CD1c-positive myeloid dendritic cell (primary cell): ENCODE data around the gene ACTN3.
A peak's percentile ranks its signal among the peaks of the same experiment; 100 is the strongest.
"Not testable (repeated sequence)": the region's sequence is repeated elsewhere in the genome, so short reads cannot be mapped to it uniquely, and the experiment has no call there.

ENCODE experiments used
- DNase-seq: peaks from one replicate; pipeline ENCODE4 v3.0.0-alpha.2; 2016; ENCODE audit errors: extremely low spot score

ACTN3 gene

DNA sequence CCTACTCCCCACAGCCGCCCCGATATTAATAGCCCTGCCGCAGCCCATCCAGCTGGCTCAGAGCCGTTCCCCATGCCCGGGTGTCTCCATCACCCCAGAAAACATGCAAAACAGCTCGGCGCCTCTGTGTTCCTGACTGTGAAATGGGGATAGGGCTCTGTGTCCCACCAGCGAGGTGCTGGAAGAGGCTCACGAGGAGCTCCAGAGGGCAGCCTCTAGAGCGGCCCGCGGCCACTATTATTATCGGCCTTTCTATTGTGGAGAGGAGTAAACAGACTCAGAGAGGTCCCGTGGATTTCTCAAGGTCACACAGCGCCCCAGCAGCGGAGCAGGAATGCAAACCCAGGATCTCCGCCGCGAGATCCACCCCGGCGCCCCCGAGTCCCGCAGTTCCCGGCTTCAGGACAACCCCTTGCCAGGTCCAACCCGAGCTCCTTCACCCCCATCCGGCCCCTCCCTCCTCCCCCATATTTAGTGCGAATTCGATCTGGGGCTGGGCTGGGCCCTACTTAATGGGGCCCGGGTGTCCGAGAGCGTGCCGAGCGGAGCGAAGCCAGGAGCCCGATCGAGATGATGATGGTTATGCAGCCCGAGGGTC lies at the start of gene ACTN3:
Gene ACTN3, plus strand, starts transcription at position 536 of the 598 bp plus-strand sequence. Its CDS starts 35 bp downstream, at position 571.
- no peak for DNase-seq

DNA sequence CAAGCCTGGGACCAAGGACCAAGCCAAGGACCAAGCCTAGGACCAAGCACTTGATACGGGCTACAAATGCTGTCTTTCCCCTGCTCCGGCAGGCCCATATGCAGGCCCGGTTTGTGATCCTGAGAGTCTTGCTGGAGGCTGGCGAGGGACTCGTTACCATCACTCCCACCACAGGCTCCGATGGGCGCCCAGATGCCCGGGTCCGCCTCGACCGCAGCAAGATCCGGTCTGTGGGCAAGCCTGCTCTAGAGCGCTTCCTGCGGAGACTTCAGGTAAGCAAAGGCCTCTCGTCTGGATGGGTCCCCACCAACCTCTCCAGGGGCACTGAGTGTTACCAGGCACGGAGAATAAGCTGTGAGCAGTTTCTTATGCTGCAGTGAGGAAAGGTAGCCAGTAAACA lies 49.5 kb upstream of the ACTN3 start:
- DNase-seq = no peak

DNA sequence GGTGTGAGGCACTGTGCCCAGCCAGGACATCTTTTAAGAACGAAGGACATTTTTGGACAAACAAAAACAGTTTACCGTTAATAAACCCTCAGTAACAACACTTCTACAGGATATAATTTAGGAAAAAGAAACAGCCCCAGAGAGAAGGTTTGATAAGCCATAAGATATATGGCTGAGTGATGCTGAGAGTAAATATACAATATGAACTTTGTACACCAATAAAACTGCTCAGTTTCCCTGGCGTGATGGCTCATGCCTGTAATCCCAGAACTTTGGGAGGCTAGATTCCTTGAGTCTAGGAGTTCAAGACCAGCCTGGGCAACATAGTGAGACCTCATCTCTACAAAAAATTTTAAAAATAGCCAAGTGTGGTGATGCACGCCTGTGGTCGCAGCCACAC lies 48.2 kb upstream of the ACTN3 start:
- no peak for DNase-seq

DNA sequence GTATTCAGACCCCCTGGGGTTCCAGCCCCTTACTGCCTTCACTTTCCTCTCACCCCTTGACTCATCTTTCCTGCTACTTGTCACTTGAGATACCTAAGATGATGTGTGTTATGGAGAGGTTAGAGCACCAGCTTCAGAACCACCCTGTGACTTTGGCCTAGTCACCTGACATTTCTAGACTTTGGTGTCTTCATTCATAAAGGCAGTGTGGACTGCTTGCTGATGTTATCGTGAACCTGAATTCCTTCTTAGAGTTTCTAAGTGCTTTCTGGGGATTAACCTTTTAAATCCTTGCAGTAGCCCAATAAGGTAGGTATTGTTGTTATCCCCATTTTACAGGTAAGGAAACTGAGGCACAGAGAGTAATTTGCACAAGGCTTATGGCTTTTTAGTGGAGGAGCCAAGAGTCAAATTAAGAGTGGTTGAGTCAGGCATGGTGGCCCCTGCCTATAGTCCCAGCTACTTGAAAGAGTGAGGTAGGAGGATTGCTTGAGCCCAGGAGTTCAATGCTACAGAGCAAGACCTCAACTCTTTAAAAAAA lies 41.4 kb upstream of the ACTN3 start:
- DNase-seq = no peak

DNA sequence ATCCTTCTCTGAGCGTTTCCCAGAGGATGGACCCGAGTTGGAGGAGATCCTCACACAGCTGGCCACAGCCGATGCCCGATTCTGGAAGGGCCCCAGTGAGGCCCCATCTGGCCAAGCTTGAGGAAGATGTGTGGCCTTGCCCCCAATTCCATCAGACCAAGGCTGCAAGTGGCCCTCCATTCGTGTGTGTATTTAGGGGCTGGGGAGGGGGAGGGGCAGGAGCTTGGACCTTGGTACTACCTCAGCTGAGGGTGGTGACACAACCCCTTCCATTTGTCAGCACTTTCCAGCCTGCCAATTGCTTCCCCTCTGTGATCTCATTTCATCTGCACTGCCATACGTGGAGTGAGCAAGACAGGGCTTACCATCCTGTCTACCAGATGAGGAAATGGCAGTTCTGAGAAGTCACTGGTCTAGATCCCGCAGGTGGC lies 37.6 kb upstream of the ACTN3 start:
- DNase-seq = peak; percentile 5

DNA sequence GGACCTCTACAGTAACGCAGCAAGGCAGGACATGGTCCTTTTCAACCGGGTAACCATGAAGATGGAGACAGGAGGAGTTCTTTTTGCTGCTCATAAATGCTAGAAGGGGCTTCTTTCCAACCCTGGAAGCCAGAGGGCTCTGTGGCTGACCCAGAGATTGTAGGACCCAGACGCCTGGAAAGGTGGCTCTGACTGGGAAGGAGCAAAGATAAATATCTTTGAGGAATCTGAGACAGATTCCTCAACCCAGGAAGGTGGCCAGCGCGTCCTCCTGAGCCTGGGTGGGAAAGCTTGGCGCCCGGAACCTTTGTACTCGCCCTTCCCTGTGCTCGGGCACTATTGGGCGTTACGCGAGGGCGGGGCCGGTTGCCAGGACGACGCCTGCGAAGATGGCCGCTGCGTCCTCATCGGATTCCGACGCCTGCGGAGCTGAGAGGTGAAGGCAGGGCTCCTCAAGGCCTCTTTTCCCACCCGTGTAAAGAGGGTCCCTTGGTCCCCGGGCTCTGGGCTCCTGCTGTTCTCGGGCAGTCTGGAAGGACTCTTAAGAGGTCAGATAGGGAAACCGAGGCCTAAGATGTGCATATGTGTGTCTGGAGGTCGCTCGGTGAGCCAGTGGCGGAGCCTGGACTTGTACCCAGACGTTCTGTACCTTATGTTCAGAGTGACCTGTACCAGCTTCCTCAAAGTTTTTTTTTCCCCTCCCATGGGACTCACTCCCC lies 36.3 kb upstream of the ACTN3 start, which contains the start of gene BBS1:
Gene BBS1, plus strand, starts transcription at position 365 of the 719 bp plus-strand sequence. Its CDS starts 25 bp downstream, at position 390.
- peak; percentile 85 for DNase-seq

DNA sequence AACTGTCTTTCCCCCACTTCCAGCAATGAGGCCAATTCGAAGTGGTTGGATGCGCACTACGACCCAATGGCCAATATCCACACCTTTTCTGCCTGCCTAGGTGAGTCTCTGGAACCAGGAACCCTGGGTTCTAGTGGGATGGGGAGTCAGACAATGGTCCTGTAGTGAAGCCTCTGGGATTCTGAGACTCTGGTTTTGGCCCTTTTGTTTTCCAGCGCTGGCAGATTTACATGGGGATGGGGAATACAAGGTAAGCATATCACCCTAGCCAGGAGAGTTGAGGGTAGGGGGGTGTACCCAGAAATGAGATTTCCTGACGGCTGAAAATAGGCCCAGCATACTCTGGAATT lies 35.7 kb upstream of the ACTN3 start:
- no peak for DNase-seq

DNA sequence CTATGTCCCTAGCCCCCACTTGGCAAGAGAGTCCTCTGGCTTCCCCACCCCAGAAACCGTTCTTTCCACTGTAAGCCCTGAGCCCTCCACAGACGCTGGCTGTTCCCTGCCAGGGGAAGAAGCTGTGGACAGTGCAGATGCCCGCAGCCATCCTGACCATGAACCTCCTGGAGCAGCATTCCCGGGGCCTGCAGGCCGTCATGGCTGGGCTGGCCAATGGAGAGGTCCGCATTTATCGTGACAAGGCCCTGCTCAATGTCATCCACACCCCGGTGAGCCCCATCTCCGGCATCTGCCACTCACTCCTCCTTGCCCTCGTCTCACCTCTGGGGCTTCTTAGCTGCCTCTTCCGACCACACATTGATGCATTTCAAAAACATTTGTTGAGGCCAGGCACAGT lies 23.1 kb upstream of the ACTN3 start:
- DNase-seq = no peak

DNA sequence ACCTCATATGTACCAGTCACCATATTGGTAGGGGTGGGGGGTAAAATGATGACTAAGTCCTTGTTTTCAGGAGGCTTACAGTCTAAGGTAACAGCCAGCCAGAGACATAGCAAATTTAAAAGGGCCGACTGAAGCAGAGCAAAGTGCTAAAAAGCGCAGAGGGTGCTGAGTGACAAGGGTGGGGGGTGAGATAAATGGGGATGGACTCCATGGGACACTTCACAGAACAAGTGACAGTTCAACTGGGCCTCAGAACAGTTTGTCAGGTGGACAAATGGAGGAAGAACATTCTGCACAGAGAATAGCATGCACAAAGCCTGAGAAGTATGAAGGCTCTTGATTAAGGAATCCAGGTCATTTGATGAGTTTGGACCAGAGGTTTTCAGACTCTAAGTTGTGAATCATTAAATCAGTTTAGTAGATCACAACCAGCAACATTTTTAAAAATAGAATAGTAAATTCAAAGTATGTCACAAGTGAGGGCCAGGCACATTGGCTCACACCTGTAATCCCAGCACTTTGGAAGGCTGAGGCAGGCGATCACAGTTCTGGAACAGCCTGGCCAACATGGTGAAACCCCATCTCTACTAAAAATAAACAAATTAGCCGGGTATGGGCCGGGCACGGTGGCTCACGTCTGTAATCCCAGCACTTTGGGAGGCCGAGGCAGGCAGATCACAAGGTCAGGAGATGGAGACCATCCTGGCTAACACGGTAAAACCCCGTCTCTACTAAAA lies 22.2 kb upstream of the ACTN3 start:
- no peak for DNase-seq

DNA sequence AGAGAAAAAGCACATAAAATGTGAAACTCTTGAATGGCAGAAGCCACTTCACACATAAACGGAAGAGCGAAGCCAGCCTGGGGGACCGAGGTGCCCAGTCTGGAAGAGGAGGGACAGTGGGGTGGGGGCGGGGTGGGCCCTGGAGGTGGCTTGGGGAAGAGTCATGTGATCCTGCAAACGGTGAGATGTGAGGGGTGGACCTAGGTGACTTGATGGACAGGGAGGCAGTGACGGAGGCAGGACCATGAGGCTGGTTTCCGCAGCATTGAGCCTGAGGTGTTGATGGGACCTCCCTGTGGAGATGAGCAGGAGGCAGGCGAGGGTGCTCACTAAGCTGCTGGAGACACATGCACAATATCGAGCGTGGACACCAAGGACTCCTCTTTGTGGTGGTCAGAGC lies 17.6 kb upstream of the ACTN3 start:
- DNase-seq = no peak

DNA sequence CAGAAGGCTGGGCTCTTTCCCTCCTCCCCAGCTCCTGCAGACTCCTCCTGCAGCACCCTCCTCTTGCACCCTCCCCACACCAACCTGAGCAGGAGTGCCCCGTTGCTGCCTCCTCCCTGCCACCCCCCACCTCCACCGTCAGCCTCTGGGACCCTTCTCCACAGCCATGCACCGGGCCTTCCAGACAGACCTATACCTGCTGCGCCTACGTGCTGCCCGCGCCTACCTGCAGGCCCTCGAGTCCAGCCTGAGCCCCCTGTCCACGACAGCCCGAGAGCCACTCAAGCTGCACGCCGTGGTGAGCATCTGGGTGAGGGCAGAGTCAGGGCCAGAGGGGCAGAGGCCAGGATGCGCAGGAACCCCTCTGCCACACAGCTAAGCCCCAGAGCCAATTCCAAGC lies 17.0 kb upstream of the ACTN3 start:
- DNase-seq = no peak

DNA sequence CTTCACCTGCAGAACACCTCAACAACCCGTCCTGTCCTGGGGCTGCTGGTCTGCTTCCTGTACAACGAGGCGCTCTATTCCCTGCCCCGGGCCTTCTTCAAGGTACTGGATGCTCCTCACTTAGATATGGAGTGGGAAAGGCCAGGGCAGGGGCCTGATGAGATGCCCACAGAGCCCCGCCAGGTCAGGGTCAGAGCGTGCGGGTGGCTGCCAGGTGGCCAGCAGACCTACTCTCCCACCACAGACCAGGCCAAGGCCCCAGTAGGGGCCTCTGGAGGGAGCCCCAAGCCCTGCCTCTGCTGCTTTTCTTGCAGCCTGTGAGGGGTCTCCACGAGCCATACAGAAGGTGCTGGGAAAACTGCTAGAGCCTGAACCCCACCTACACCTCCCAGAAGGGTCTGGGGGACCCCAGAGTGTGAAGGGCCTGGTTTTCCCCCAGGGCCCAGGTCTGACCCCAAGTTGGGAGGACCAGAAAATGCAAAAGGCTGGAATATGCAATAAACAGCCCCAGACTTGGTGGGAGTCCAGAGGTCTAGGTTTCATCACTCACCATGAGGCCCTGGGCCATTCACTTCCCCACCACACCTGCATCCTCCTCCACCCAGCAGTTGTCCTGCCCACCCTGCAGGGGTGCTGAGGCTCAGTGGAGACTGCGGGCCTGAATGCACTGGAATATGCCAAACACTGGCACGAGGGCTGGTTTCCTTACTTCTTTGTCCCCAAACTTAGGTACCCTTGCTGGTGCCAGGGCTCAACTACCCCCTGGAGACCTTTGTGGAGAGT lies 15.6 kb upstream of the ACTN3 start:
- no peak for DNase-seq

DNA sequence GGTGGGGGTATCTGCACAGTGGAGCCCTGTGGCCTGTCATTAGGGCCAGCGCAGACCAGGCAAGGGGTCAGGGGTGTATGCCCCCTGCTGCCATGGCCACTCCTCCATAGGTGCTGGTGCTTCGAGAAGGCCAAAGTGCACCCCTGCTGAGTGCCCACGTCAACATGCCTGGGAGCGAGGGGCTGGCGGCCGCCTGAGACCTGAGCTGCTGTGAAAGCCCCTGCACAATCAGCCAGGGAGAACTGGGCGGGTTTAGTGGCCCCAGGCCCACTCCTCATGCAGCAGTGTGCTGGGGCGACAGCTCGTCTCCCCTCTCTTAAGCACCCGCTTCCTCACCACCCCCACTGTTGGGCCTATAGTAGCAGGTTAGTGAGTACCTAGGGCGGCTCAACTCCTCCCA lies 14.9 kb upstream of the ACTN3 start:
- DNase-seq = no peak

DNA sequence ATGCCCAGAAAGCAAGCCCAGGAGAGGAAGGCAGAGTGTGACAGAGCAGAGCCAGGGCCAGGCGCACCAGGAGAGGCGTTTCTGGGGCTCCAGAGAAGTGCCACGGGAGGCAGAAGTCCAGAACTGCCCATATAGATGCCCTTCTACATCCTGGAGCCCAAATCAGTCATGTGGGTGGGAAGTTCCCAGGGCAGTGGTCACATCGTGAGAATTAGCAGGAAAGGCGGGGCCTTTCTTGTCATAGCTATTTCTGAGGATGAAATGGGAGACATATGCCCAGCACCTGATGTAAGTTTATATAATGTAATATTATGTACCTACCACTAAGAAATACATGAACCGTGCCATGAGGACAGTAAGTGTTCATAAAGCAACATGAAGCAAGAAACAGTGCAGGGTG lies 13.9 kb upstream of the ACTN3 start:
- DNase-seq = no peak

DNA sequence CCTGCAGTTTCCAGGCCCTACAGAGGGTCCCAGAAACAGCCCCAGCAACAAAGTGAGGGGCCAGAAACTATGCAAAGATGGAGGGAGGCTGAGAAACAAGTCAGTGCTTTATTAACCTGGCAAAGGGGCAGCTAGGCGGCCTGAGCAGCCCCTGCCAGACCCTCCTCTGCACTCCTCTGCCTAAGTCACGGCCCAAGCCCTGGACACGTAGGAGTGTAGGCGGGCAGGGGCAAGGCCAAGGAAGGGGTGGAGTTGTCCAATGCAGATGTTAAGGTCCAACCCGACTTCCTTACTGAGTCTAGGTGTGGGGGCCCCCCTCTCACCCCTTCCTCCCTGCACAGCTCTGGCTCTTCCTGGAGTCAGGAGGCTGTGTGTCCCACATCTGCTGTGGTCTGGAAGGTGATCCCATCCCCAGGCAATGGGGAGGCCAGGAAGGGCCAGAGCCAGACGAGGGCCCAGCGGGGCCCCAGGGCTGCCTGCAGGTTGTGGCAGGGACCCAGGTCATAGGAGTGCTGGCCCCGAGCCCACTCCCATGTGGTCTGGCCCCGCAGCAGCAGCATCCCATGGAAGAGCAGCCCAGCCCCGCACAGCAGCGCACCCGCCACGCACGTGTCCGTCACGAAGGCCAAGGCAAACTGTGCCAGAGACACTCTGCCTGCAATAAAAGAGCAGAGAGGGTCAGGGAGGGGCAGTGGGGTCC lies 7.4 kb upstream of the ACTN3 start:
- DNase-seq = no peak

DNA sequence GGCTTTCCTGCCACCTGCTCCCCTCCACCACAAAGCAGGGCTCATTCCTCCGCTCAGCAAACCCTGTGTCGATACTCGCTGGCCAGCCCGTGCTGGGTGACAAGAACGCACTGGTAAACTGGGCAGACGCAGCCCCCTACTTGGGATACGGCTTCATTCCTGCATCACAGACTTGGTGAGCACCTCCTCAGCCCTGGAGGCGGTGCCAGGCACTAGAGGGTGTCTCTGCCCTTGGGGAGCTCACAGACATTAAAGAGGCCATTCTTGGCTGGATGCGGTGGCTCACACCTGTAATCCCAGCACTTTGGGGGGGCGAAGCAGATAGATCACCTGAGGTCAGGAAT lies 6.9 kb upstream of the ACTN3 start:
- no peak for DNase-seq

DNA sequence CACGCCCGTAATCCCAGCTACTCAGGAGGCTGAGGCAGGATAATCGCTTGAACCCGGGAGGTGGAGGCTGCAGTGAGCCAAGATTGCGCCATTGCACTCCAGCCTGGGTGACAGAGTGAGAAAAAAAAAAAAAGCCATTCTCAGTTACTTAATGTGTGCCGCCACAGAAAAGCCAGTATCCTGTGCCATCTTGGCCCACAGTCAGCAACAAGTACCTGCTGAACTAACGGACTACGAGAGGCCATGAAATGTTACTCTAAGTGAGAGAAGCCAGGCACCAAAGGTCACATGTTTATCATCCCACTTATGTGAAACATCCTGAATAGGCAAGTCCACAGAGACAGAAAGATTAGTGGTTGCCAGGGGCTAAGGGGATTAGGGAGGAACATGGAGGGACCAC lies 6.1 kb upstream of the ACTN3 start:
- DNase-seq = not testable (repeated sequence)

DNA sequence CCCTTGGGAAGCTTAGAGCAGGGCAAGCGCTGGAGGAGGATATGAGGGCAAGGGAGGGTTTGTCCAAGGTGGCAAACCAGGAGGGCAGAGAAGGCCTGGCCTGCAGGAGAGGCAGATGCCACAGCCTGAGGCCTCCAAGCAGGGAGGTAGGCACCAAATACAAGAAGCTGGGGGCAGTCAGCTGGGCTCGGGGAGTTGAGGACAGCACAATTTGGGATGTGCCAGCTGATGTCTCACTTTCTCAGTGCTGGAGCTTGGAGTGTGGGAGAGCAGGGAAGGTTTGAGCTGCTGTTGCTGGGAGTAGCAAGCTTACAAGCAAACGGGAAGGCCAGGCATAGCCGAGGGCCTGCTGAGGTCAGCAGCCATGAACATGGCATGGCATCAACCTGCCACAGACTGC lies 4.8 kb upstream of the ACTN3 start:
- DNase-seq = no peak

DNA sequence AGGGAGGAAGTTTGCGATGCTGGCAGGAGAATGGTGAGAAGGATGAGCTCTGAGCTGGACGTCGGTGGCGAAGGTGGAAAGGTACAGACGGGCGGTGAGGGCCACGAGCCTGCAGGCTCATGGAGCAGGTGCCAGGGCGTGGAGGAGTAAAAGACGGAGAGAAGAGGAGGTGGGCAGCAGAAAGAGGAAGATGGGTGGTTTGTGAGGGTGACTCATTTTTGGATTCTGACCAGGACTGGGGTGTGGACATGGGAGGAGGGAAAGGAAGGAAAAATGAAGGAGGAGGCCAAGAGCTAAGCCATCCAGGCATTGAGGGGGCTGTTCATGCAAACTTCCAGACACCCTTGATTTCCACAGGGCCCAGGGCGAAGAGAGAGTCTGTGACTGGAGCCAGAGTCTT lies 4.3 kb upstream of the ACTN3 start:
- peak; percentile 46 for DNase-seq

DNA sequence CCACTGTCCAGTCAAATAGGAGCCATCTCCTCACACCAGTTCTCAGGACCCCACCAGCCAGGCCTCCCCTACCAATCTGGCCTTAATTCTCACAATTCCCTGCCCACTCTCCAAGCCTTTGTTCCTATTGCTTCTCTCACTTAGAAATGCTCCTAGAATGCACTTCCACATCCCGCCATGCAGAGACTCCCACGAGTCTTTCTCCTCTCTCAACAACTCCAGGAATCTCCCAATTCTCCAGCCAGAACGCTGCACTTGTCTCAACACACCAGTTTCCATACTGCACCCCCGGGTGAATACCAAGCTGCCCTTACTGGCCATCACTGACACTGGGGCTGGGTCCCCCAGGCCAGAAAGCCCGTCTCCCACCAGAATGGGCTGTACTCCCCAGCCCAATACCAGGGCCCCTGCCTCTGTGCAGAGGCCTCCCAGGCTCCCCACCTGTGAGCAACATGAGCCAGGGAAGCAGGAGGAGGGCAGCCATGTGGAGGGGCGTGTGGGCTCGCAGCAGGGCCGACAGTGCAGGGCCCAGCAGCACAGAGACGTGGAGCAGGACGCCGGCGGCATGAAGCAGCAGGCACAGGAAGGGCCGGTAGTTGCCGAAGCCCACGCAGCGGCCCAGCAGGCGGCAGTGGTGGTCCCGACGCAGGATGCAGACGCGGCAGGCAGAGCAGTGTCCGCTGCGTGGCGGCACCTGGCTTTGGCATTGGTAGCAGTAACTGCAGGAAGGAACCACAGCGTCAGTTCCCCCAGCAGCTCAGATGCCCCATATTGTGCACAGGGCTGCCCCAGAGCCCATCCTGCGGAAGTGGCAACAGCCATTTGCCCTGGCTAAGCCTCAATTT lies 3.2 kb upstream of the ACTN3 start:
- DNase-seq = peak; percentile 49
